ENCODE data around the gene POLR1H.

Gene POLR1H

DNA sequence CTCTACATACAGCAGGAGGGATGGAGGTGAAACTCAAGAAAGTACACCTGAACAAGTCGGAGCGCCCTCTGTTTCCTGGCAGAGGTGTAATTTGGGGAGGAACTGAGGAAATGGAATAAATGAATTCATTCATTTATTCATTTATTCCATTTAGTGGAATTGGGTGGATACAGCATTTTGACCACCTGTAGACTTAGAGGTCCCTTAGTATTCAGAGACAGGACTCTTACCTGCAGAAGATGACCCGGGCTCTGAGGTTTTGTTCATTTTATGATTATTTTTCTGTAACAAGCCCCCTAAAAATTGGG is 42.8 kb downstream of the POLR1H start:
- Histone ChIP-seq H3K4me1 (ENCODE audit: insufficient read depth, low read length) (peaks cover 9% of the 10 kb centered on the region), H3K9me3 (ENCODE audit: low read length) (no peaks in the 10 kb centered on the region), H2AFZ (ENCODE audit: low read depth, low read length) (no peak overlapping the region), H3K4me3 (ENCODE audit: low read length) (no peak overlapping the region), H3K36me3 (ENCODE audit: insufficient read depth, low read length) (no peaks in the 10 kb centered on the region), H3K27me3 (ENCODE audit: insufficient read depth, low read length) (peaks cover 73% of the 10 kb centered on the region)

DNA sequence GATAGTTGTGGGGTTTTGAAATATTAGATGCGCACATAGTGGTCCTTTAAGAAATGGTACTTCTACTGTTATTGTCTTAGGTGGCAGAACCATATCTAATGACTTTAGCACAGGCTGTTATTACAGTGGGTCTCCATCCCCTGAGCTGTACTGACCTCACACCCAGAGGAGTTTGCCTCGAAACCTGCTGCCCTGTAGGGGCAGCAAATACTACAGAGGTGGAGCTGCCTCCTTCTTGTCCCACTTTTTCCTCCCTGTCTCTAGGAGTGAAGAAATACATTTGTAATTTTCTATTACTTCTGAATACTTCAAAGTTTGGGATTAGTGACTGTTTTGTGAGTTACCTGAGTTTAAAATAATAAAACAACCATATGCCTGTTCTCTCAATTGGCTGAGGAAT is 43.6 kb downstream of the POLR1H start:
- Histone ChIP-seq H3K4me1 (ENCODE audit: insufficient read depth, low read length) (peaks cover 9% of the 10 kb centered on the region), H2AFZ (ENCODE audit: low read depth, low read length) (no peak overlapping the region), H3K27me3 (ENCODE audit: insufficient read depth, low read length) (peaks cover 66% of the 10 kb centered on the region), H3K36me3 (ENCODE audit: insufficient read depth, low read length) (no peaks in the 10 kb centered on the region), H3K4me3 (ENCODE audit: low read length) (no peak overlapping the region), H3K9me3 (ENCODE audit: low read length) (no peaks in the 10 kb centered on the region)

DNA sequence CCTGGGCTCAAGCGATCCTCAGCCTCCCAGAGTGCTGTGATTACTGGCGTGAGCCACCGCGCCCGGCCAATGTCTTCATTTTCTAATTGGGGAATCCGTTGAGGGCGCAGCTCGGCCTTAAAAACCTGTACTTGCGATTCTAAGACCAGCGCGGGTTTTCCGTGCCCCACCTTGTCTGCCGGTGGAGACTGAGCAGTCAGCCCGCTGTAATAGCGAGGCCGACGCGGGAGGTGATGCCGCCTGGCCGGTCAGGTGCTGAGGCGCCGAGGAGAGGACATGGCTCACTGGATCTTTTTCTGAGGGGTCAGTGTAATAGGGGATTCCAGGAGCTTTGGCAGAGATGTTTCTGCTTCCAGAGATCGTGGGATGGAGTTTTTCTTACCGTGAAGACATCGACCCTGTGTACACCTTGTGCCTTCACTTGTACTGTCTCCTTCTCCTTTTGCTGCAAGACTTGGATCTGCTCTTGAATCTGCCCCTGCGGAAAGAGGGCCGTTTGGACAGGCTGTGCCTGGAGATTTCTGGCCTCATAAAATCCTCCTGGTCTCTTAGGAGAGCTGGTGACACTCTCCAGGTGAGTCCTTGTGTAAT is 50.3 kb downstream of the POLR1H start:
- Histone ChIP-seq H3K27me3 (ENCODE audit: insufficient read depth, low read length) (peaks cover 20% of the 10 kb centered on the region), H2AFZ (ENCODE audit: low read depth, low read length) (no peak overlapping the region), H3K4me3 (ENCODE audit: low read length) (no peak overlapping the region), H3K9me3 (ENCODE audit: low read length) (no peaks in the 10 kb centered on the region), H3K4me1 (ENCODE audit: insufficient read depth, low read length) (no peaks in the 10 kb centered on the region), H3K36me3 (ENCODE audit: insufficient read depth, low read length) (no peaks in the 10 kb centered on the region)

DNA sequence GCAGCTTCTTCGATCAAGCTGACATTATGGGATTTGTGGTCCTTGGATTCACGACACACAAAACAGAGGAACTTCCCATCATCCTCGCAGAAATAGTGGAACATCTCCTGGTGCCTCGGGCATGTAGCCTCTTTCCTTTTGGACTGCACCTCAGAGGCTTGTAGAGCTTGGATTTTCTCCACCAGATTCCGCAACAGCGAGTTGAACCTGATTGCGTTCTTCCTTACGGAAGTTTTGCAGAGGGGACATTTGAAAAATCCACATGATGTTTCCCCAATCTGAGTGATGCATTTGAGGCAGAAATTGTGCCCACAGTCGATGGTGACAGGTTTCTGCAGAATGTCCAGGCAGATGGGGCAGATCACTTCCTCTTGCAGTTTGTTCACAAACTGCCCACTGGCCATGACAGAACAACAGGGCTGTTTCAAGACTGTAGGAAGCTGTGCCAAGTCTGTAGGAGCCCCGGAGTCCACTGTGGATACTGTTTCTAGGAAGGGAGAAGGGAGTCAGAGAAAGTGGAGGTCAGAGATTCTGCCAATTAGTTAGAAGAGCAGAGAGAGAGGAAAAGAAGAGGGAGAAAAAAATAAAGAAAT is 51.4 kb downstream of the POLR1H start:
- no peaks in the 10 kb centered on the region for H3K4me1 ChIP-seq (ENCODE audit: insufficient read depth, low read length)
- no peaks in the 10 kb centered on the region for H3K9me3 ChIP-seq (ENCODE audit: low read length)
- H3K36me3 ChIP-seq (ENCODE audit: insufficient read depth, low read length) = no peaks in the 10 kb centered on the region
- no peak overlapping the region for H3K4me3 ChIP-seq (ENCODE audit: low read length)
- H2AFZ ChIP-seq (ENCODE audit: low read depth, low read length) = no peak overlapping the region
- H3K27me3 ChIP-seq (ENCODE audit: insufficient read depth, low read length) = peaks cover 20% of the 10 kb centered on the region

DNA sequence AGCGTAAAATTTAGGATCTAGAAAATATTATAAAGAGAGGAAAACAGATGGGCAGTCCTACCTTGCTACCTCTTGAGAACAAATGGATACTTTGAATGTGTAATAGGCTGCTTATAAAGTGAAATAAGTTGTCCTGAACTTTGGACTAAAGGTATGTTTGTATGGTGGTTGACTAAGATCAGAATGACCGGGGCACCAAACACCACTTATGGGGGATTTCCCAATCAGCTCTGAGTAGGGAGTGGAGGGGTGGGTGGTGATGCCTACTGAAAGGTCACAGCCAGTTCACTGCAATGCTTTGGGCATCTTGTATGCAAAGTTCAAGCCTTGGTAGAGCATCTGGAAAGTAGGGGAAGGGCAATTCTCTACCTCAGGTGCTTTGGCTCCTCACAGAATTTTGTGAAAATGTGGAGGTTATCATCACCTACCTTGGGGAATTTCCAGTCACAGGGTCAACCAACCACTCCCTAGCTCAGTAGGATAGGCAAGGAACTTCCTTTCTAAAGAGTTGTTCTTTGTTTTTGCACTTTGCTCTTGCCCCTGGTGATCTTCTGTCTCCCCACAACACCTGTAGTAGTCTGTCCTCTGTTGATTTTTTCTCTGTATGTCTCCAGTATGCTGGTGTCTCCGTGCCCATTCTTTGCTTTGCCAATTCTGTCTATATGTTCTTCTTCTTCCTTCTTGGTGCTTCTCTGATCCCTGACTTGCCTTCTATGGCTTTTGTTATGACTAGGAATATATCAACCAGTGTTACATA is 52.1 kb downstream of the POLR1H start, which contains the start of gene TRIM31:
Gene TRIM31, minus strand, starts transcription at position 88 of the 757 bp plus-strand sequence. CDS start 285 bp downstream, outside the sequence.
- Histone ChIP-seq H3K4me1 (ENCODE audit: insufficient read depth, low read length) (no peaks in the 10 kb centered on the region), H3K9me3 (ENCODE audit: low read length) (no peaks in the 10 kb centered on the region), H2AFZ (ENCODE audit: low read depth, low read length) (no peak within 1 kb of the TSS), H3K4me3 (ENCODE audit: low read length) (no peak within 1 kb of the TSS), H3K27me3 (ENCODE audit: insufficient read depth, low read length) (peaks cover 15% of the 10 kb centered on the region), H3K36me3 (ENCODE audit: insufficient read depth, low read length) (no peaks in the 10 kb centered on the region)

DNA sequence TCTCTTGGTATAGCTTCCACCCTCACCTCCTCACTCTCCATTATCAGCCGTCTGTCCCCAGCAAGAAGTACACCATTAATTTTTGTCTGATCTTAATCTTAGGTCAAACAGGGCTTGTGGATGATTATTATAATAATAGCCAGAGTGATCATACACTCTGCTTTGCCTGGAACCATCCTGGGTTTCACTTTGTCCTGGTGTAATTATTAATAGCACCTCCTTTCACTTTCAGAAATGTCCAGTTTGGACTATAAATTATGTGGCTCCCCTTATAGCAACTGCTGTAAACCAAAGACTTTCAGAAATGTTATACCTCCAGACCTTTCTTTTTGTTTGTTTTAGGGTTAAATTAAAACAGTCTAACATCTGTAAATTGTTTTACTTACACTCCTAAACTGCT is 52.8 kb downstream of the POLR1H start:
- Histone ChIP-seq H2AFZ (ENCODE audit: low read depth, low read length) (no peak overlapping the region), H3K4me1 (ENCODE audit: insufficient read depth, low read length) (no peaks in the 10 kb centered on the region), H3K9me3 (ENCODE audit: low read length) (no peaks in the 10 kb centered on the region), H3K4me3 (ENCODE audit: low read length) (no peak overlapping the region), H3K36me3 (ENCODE audit: insufficient read depth, low read length) (no peaks in the 10 kb centered on the region), H3K27me3 (ENCODE audit: insufficient read depth, low read length) (peaks cover 12% of the 10 kb centered on the region)
